Thoracic aorta (tissue), 2 donors: ENCODE data around the gene SLC44A5. TPM values are rescaled to one million over a fixed set of nuclear protein-coding genes. Genes with fewer than 3 reads are reported as not detected.

ENCODE experiments used
- ATAC-seq: fragments of 150-250 bp; one replicate; pipeline ENCODE4 v1.8.0; 2017; ENCODE audit warnings: low read depth; ENCODE audit not compliant: insufficient number of reproducible peaks, low FRiP score
- DNase-seq: peaks from one replicate; pipeline ENCODE4 v3.0.0-alpha.2; 2020; ENCODE audit warnings: low spot score
- H3K27ac ChIP-seq, 2 donors: fragments of 200-600 bp; sonication (generic); 1 replicate in 1 of 2; 2 replicates in 1 of 2; pipeline ENCODE4 v1.5.1; 2016; ENCODE audit warnings: mild to moderate bottlenecking in 2 of 2, moderate library complexity in 2 of 2
- H3K27me3 ChIP-seq: fragments of 200-600 bp; sonication (generic); replicated peaks from 2 replicates; pipeline ENCODE4 v1.6.0; 2016; ENCODE audit warnings: mild to moderate bottlenecking; ENCODE audit not compliant: insufficient read depth
- H3K36me3 ChIP-seq: fragments of 200-600 bp; sonication (generic); one replicate; pipeline ENCODE4 v1.5.1; 2016
- H3K4me1 ChIP-seq, 2 donors: fragments of 200-600 bp; sonication (generic); 1 replicate in 1 of 2; 2 replicates in 1 of 2; pipeline versions ENCODE4 v1.5.1 to v1.6.0; 2016; ENCODE audit warnings: low read depth in 2 of 2, mild to moderate bottlenecking in 1 of 2; ENCODE audit not compliant: control insufficient read depth in 1 of 2
- H3K4me3 ChIP-seq: fragments of 200-600 bp; sonication (generic); 2 replicates; pipeline ENCODE4 v1.5.1; 2016; ENCODE audit warnings: mild to moderate bottlenecking
- H3K9me3 ChIP-seq: fragments of 200-600 bp; sonication (generic); 2 replicates; pipeline ENCODE4 v1.5.1; 2016
- CTCF ChIP-seq: fragments of 200-600 bp; sonication (generic); IDR thresholded peaks from one replicate; pipeline ENCODE4 v1.5.1; 2019; ENCODE audit warnings: antibody characterized with exemption
- total RNA-seq, 2 donors: library from RNA; depleted of rRNA; stranded (reverse); fragments of >200 nt; gene quantifications; one replicate each; pipeline versions ENCODE4 v1.1.0 to v1.2.3, GENCODE V29; 2016

Gene SLC44A5
- total RNA-seq, 2 donors from 2014 or later: 0.28 to 0.68 TPM

- H3K36me3 ChIP-seq: no peaks in the 10 kb centered on the region
- H3K4me3 ChIP-seq: no peak overlapping the region
- TF ChIP-seq CTCF: no peak
- no peak for DNase-seq
- no peak overlapping the region for H3K27ac ChIP-seq
- H3K27me3 ChIP-seq: no peaks in the 10 kb centered on the region
- ATAC-seq: no peak
- peaks cover 5 to 26% of the 10 kb centered on the region in 2 donors for H3K4me1 ChIP-seq
- H3K9me3 ChIP-seq: no peaks in the 10 kb centered on the region
Measured at GRCh38 chr1:75618382-75618781, 7.5 kb upstream of the SLC44A5 start.

- Histone ChIP-seq H3K27me3 (no peaks in the 10 kb centered on the region), H3K4me1 (peaks cover 5 to 26% of the 10 kb centered on the region in 2 donors), H3K27ac (no peak overlapping the region), H3K36me3 (no peaks in the 10 kb centered on the region), H3K9me3 (no peaks in the 10 kb centered on the region), H3K4me3 (peak overlapping the region; percentile 78)
- DNase-seq: no peak
- ATAC-seq: no peak
- TF ChIP-seq CTCF: no peak
Measured at GRCh38 chr1:75616436-75617433, 5.8 kb upstream of the SLC44A5 start.

GRCh38 chr1:75615613-75616435 is 4.9 kb upstream of the SLC44A5 start:
- TF ChIP-seq CTCF: no peak
- Histone ChIP-seq H3K36me3 (no peaks in the 10 kb centered on the region), H3K9me3 (no peaks in the 10 kb centered on the region), H3K4me3 (peak overlapping the region; percentile 78), H3K4me1 (peaks cover 5 to 26% of the 10 kb centered on the region in 2 donors), H3K27ac (no peak overlapping the region), H3K27me3 (no peaks in the 10 kb centered on the region)
- DNase-seq (no peak), ATAC-seq (no peak)

GRCh38 chr1:75614399-75614756 is 3.5 kb upstream of the SLC44A5 start:
- no peaks in the 10 kb centered on the region for H3K9me3 ChIP-seq
- H3K27ac ChIP-seq: no peak overlapping the region
- no peaks in the 10 kb centered on the region for H3K36me3 ChIP-seq
- ATAC-seq (no peak), DNase-seq (no peak)
- peaks cover 5 to 26% of the 10 kb centered on the region in 2 donors for H3K4me1 ChIP-seq
- no peak for TF ChIP-seq CTCF
- H3K27me3 ChIP-seq: no peaks in the 10 kb centered on the region
- H3K4me3 ChIP-seq: peak overlapping the region; percentile 78

GRCh38 chr1:75613916-75614315 is 3.0 kb upstream of the SLC44A5 start:
- ATAC-seq: no peak
- no peaks in the 10 kb centered on the region for H3K27me3 ChIP-seq
- H3K4me3 ChIP-seq: no peak overlapping the region
- no peaks in the 10 kb centered on the region for H3K36me3 ChIP-seq
- H3K27ac ChIP-seq: no peak overlapping the region
- DNase-seq: no peak
- TF ChIP-seq CTCF: no peak
- peaks cover 5 to 26% of the 10 kb centered on the region in 2 donors for H3K4me1 ChIP-seq
- H3K9me3 ChIP-seq: no peaks in the 10 kb centered on the region
